ENCODE results near the gene CDKN2D. TPM values are rescaled to one million over a fixed set of nuclear protein-coding genes. Genes with fewer than 3 reads are reported as not detected.
A peak's percentile ranks its signal among the peaks of the same experiment; 100 is the strongest.

CDKN2D gene
- total and polyA plus RNA-seq, 2 of the 13 experiments (the other 11 are each of a cell fraction or from before 2014, with no cell fraction given): 5.4 to 8.6 TPM

GRCh38 chr19:10543420-10544241 is 25.1 kb downstream of the CDKN2D start, which contains the start of gene ATG4D (continued):
- TF ChIP-seq DMTF1 (CRISPR knock-in tag; IDR thresholded peaks at IDR 0.05): no peak; the same call in 1 of the 2 replicates
- TF ChIP-seq RNF2 (conservative IDR thresholded peaks at IDR 0.05; ENCODE audit: low read depth): no peak
- TF ChIP-seq POLR2AphosphoS5 (IDR thresholded peaks at IDR 0.05; ENCODE audit: low read depth, low read length): peak; percentile 59
- TF ChIP-seq, protein P1, sequence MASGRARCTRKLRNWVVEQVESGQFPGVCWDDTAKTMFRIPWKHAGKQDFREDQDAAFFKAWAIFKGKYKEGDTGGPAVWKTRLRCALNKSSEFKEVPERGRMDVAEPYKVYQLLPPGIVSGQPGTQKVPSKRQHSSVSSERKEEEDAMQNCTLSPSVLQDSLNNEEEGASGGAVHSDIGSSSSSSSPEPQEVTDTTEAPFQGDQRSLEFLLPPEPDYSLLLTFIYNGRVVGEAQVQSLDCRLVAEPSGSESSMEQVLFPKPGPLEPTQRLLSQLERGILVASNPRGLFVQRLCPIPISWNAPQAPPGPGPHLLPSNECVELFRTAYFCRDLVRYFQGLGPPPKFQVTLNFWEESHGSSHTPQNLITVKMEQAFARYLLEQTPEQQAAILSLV (CRISPR knock-in tag; IDR thresholded peaks at IDR 0.05; ENCODE audit: borderline replicate concordance): no peak
- TF ChIP-seq ZNF619 (CRISPR knock-in tag; IDR thresholded peaks at IDR 0.05): no peak
- TF ChIP-seq YEATS4 (CRISPR knock-in tag; IDR thresholded peaks at IDR 0.05; ENCODE audit: borderline replicate concordance): peak; percentile 43; the same call in 1 of the 2 replicates
- TF ChIP-seq ZFX (CRISPR knock-in tag; IDR thresholded peaks at IDR 0.05; ENCODE audit: low read depth): peak; percentile 66; the same call in 1 of the 2 replicates
- no peak for TF ChIP-seq ZNF432 (CRISPR knock-in tag; IDR thresholded peaks at IDR 0.05; ENCODE audit: borderline replicate concordance)
- no peak for TF ChIP-seq NONO (IDR thresholded peaks at IDR 0.05)
- no peak; the same call in 1 of the 2 replicates for TF ChIP-seq NONO (CRISPR knock-in tag; conservative IDR thresholded peaks at IDR 0.05)
- TF ChIP-seq DZIP1 (CRISPR knock-in tag; IDR thresholded peaks at IDR 0.05): no peak
- TF ChIP-seq ZNF326 (CRISPR knock-in tag; IDR thresholded peaks at IDR 0.05; ENCODE audit: borderline replicate concordance): no peak
- no peak for TF ChIP-seq GABPA (IDR thresholded peaks at IDR 0.05; ENCODE audit: low read depth, low read length)
- no peak for TF ChIP-seq GABPA (CRISPR knock-in tag; IDR thresholded peaks at IDR 0.05; ENCODE audit: low read depth)
- TF ChIP-seq, protein P2, sequence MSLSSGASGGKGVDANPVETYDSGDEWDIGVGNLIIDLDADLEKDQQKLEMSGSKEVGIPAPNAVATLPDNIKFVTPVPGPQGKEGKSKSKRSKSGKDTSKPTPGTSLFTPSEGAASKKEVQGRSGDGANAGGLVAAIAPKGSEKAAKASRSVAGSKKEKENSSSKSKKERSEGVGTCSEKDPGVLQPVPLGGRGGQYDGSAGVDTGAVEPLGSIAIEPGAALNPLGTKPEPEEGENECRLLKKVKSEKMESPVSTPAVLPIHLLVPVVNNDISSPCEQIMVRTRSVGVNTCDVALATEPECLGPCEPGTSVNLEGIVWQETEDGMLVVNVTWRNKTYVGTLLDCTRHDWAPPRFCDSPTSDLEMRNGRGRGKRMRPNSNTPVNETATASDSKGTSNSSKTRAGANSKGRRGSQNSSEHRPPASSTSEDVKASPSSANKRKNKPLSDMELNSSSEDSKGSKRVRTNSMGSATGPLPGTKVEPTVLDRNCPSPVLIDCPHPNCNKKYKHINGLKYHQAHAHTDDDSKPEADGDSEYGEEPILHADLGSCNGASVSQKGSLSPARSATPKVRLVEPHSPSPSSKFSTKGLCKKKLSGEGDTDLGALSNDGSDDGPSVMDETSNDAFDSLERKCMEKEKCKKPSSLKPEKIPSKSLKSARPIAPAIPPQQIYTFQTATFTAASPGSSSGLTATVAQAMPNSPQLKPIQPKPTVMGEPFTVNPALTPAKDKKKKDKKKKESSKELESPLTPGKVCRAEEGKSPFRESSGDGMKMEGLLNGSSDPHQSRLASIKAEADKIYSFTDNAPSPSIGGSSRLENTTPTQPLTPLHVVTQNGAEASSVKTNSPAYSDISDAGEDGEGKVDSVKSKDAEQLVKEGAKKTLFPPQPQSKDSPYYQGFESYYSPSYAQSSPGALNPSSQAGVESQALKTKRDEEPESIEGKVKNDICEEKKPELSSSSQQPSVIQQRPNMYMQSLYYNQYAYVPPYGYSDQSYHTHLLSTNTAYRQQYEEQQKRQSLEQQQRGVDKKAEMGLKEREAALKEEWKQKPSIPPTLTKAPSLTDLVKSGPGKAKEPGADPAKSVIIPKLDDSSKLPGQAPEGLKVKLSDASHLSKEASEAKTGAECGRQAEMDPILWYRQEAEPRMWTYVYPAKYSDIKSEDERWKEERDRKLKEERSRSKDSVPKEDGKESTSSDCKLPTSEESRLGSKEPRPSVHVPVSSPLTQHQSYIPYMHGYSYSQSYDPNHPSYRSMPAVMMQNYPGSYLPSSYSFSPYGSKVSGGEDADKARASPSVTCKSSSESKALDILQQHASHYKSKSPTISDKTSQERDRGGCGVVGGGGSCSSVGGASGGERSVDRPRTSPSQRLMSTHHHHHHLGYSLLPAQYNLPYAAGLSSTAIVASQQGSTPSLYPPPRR (CRISPR knock-in tag; IDR thresholded peaks at IDR 0.05; ENCODE audit: borderline replicate concordance): no peak
- TF ChIP-seq NAIF1 (CRISPR knock-in tag; IDR thresholded peaks at IDR 0.05; ENCODE audit: borderline replicate concordance): no peak
- TF ChIP-seq, protein P3, sequence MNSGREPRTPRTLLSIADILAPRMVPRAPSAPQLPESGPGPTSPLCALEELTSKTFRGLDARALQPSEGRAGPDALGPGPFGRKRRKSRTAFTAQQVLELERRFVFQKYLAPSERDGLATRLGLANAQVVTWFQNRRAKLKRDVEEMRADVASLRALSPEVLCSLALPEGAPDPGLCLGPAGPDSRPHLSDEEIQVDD (CRISPR knock-in tag; IDR thresholded peaks at IDR 0.05; ENCODE audit: borderline replicate concordance): 0 out of 2 replicates have a peak, but pooled peaks have one; percentile 40

Measured in HepG2 (cell line).